SU-DHL-6 (cell line): Measurements from ENCODE around the gene PPT2.

Experiments used
- EZH2phosphoT487 ChIP-seq: fragments of 200-600 bp; sonication (generic), shearing (Covaris generic); conservative IDR thresholded peaks from 2 replicates; pipeline ENCODE4 v1.6.1; 2018; ENCODE audit warnings: mild to moderate bottlenecking, antibody characterized with exemption, low read length, moderate library complexity, mixed read lengths
- TF ChIP-seq, protein P1 (sequence below): fragments of 200-600 bp; sonication (generic); IDR thresholded peaks from one replicate; pipeline ENCODE4 v1.5.1; 2017; ENCODE audit warnings: antibody characterized with exemption, mild to moderate bottlenecking, low read length, moderate library complexity; ENCODE audit not compliant: insufficient read depth, poor library complexity, severe bottlenecking

GRCh38 chr6:32158052-32158451 lies 4.1 kb downstream of the PPT2 start:
- TF ChIP-seq, protein P1, sequence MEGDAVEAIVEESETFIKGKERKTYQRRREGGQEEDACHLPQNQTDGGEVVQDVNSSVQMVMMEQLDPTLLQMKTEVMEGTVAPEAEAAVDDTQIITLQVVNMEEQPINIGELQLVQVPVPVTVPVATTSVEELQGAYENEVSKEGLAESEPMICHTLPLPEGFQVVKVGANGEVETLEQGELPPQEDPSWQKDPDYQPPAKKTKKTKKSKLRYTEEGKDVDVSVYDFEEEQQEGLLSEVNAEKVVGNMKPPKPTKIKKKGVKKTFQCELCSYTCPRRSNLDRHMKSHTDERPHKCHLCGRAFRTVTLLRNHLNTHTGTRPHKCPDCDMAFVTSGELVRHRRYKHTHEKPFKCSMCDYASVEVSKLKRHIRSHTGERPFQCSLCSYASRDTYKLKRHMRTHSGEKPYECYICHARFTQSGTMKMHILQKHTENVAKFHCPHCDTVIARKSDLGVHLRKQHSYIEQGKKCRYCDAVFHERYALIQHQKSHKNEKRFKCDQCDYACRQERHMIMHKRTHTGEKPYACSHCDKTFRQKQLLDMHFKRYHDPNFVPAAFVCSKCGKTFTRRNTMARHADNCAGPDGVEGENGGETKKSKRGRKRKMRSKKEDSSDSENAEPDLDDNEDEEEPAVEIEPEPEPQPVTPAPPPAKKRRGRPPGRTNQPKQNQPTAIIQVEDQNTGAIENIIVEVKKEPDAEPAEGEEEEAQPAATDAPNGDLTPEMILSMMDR, result no peak
- no peak for TF ChIP-seq EZH2phosphoT487
